HG03442 (cell line): ENCODE results near the gene BCL10.

Experiments used
- ATAC-seq: cut with Tn5 transposase; IDR thresholded peaks from one replicate; pipeline ENCODE4 v1.9.1; 2021; ENCODE audit warnings: mild to moderate bottlenecking, moderate library complexity; ENCODE audit not compliant: unreplicated experiment

Gene BCL10

GRCh38 chr1:85224734-85225623 is 51.5 kb downstream of the BCL10 start:
- ATAC-seq: no peak

- ATAC-seq: no peak
Measured at GRCh38 chr1:85224295-85224694, 52.1 kb downstream of the BCL10 start.

GRCh38 chr1:85223334-85223733 is 53.1 kb downstream of the BCL10 start:
- no peak for ATAC-seq

- ATAC-seq: no peak
Measured at GRCh38 chr1:85220756-85221201, 55.7 kb downstream of the BCL10 start.

GRCh38 chr1:85219853-85220610 is 56.4 kb downstream of the BCL10 start:
- ATAC-seq: no peak

GRCh38 chr1:85216697-85217096 is 59.7 kb downstream of the BCL10 start:
- ATAC-seq: no peak
